Measurements from ENCODE around the gene MRPS25.

- TF ChIP-seq, protein P1, sequence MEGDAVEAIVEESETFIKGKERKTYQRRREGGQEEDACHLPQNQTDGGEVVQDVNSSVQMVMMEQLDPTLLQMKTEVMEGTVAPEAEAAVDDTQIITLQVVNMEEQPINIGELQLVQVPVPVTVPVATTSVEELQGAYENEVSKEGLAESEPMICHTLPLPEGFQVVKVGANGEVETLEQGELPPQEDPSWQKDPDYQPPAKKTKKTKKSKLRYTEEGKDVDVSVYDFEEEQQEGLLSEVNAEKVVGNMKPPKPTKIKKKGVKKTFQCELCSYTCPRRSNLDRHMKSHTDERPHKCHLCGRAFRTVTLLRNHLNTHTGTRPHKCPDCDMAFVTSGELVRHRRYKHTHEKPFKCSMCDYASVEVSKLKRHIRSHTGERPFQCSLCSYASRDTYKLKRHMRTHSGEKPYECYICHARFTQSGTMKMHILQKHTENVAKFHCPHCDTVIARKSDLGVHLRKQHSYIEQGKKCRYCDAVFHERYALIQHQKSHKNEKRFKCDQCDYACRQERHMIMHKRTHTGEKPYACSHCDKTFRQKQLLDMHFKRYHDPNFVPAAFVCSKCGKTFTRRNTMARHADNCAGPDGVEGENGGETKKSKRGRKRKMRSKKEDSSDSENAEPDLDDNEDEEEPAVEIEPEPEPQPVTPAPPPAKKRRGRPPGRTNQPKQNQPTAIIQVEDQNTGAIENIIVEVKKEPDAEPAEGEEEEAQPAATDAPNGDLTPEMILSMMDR (IDR thresholded peaks at IDR 0.05; ENCODE audit: borderline replicate concordance, extremely low read depth, low read length, poor library complexity, severe bottlenecking): no peak
- TF ChIP-seq EZH2 (IDR thresholded peaks at IDR 0.05; ENCODE audit: borderline replicate concordance, low read depth, low read length, severe bottlenecking): no peak
Measured at GRCh38 chr3:15064835-15065549, at the start of gene MRPS25.
